GM12878 (cell line): ENCODE data around the gene CLEC18B.
"Not testable (repeated sequence)": the region's sequence is repeated elsewhere in the genome, so short reads cannot be mapped to it uniquely, and the experiment has no call there.

Experiments used
- ASH2L ChIP-seq: fragments of 300-600, 200-600 bp; sonication (generic); IDR thresholded peaks from 2 replicates; pipeline ENCODE4 v1.6.1; 2017; ENCODE audit warnings: low read depth, mild to moderate bottlenecking, borderline replicate concordance
- MYC ChIP-seq: IDR thresholded peaks from 2 replicates; pipeline ENCODE4 v1.6.1; 2011; ENCODE audit warnings: mild to moderate bottlenecking, low read length, moderate library complexity, inconsistent platforms; ENCODE audit not compliant: insufficient read depth, insufficient replicate concordance, insufficient read length, severe bottlenecking
- NFXL1 ChIP-seq: fragments of 450-650 bp; IDR thresholded peaks from 2 replicates; pipeline ENCODE4 v1.6.1; 2017; ENCODE audit warnings: antibody characterized with exemption, mild to moderate bottlenecking, borderline replicate concordance
- POLR2A ChIP-seq: IDR thresholded peaks from 2 replicates; pipeline ENCODE4 v1.6.1; 2011; ENCODE audit warnings: low read depth, mild to moderate bottlenecking, low read length
- RBBP5 ChIP-seq: fragments of 200-600 bp; sonication (generic); conservative IDR thresholded peaks from 2 replicates; pipeline ENCODE4 v1.6.1; 2016
- RFX5 ChIP-seq: IDR thresholded peaks from 2 replicates; pipeline ENCODE4 v1.6.1; 2011; ENCODE audit warnings: low read depth, low read length, improper control_type of control experiment
- SMC3 ChIP-seq: IDR thresholded peaks from 2 replicates; pipeline ENCODE4 v1.6.1; 2011; ENCODE audit warnings: low read length, improper control_type of control experiment, borderline replicate concordance
- SPI1 ChIP-seq: IDR thresholded peaks from 2 replicates; pipeline ENCODE4 v1.6.1; 2011; ENCODE audit warnings: low read depth, mild to moderate bottlenecking, low read length, moderate library complexity, borderline replicate concordance; ENCODE audit not compliant: insufficient read depth
- TF ChIP-seq, protein P1 (sequence below): IDR thresholded peaks from 2 replicates; pipeline ENCODE4 v1.6.1; 2012; ENCODE audit warnings: low read depth, low read length, improper control_type of control experiment
- TF ChIP-seq, protein P2 (sequence below): fragments of 450-650 bp; IDR thresholded peaks from 2 replicates; pipeline ENCODE4 v1.6.1; 2014; ENCODE audit warnings: mild to moderate bottlenecking
- TF ChIP-seq, protein P3 (sequence below): IDR thresholded peaks from 2 replicates; pipeline ENCODE4 v1.6.1; 2011; ENCODE audit warnings: low read depth, mild to moderate bottlenecking, low read length, moderate library complexity, borderline replicate concordance; ENCODE audit errors: extremely low read depth

DNA sequence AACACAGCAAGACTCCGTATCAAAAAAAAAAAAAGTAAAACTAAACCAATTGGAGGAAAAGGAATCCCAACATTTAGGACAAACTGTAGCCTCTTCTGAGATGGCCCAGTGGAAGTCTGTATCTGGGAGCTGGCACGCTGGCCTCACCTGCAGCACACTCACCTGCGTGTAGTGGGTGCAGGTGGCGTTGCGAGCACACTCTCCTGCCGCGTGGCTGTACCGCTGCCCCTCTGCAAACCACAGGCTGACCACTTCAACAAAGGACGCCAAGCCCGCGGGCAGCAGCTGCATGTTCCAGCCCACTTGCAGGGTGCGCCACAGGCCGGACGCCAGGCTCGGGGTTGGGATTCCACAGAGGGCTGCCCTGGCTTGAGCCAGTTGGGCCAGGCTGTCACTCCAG lies 3.4 kb downstream of the CLEC18B start:
- TF ChIP-seq, protein P1, sequence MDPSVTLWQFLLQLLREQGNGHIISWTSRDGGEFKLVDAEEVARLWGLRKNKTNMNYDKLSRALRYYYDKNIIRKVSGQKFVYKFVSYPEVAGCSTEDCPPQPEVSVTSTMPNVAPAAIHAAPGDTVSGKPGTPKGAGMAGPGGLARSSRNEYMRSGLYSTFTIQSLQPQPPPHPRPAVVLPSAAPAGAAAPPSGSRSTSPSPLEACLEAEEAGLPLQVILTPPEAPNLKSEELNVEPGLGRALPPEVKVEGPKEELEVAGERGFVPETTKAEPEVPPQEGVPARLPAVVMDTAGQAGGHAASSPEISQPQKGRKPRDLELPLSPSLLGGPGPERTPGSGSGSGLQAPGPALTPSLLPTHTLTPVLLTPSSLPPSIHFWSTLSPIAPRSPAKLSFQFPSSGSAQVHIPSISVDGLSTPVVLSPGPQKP: not testable (repeated sequence)
- TF ChIP-seq MYC, SPI1, RBBP5, SMC3, POLR2A, ASH2L, NFXL1, RFX5: not testable (repeated sequence)
- TF ChIP-seq, protein P2, sequence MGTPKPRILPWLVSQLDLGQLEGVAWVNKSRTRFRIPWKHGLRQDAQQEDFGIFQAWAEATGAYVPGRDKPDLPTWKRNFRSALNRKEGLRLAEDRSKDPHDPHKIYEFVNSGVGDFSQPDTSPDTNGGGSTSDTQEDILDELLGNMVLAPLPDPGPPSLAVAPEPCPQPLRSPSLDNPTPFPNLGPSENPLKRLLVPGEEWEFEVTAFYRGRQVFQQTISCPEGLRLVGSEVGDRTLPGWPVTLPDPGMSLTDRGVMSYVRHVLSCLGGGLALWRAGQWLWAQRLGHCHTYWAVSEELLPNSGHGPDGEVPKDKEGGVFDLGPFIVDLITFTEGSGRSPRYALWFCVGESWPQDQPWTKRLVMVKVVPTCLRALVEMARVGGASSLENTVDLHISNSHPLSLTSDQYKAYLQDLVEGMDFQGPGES: not testable (repeated sequence)
- TF ChIP-seq, protein P3, sequence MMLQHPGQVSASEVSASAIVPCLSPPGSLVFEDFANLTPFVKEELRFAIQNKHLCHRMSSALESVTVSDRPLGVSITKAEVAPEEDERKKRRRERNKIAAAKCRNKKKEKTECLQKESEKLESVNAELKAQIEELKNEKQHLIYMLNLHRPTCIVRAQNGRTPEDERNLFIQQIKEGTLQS: not testable (repeated sequence)
